ENCODE results near the gene C21orf58.

DNA sequence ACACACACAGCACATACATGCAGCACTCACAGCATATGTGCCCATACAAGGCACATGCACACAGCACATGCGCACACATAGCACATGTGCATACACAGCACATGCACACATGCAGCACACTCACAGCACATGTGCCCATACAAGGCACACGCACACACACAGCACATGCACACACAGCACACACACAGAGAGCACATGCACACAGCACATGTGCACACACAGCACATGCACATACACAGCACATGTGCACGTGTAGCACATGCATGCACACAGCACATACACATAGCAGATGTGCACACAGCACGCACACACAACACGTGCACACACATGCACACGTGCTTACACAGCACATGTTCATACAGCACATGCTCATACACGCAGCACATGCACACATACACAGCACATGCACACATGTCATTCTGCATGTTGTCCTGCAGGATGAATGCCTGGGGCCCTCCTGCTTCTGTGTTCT, 48.4 kb upstream of the C21orf58 start:
- TF ChIP-seq, protein P1, sequence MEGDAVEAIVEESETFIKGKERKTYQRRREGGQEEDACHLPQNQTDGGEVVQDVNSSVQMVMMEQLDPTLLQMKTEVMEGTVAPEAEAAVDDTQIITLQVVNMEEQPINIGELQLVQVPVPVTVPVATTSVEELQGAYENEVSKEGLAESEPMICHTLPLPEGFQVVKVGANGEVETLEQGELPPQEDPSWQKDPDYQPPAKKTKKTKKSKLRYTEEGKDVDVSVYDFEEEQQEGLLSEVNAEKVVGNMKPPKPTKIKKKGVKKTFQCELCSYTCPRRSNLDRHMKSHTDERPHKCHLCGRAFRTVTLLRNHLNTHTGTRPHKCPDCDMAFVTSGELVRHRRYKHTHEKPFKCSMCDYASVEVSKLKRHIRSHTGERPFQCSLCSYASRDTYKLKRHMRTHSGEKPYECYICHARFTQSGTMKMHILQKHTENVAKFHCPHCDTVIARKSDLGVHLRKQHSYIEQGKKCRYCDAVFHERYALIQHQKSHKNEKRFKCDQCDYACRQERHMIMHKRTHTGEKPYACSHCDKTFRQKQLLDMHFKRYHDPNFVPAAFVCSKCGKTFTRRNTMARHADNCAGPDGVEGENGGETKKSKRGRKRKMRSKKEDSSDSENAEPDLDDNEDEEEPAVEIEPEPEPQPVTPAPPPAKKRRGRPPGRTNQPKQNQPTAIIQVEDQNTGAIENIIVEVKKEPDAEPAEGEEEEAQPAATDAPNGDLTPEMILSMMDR (IDR thresholded peaks at IDR 0.05), result no peak
- TF ChIP-seq POLR2A (IDR thresholded peaks at IDR 0.05), result no peak

All from upper lobe of left lung (tissue), 4 donors.